ENCODE measurements around the gene VAT1L.

VAT1L gene

GRCh38 chr16:77943801-77944200 lies 155.4 kb downstream of the VAT1L start:
- Histone ChIP-seq H3K9ac (ENCODE audit: low read length) (no peak overlapping the region), H3K27me3 (replicated peaks; ENCODE audit: insufficient read depth, low read length) (no peaks in the 10 kb centered on the region), H3K9me2 (replicated peaks; ENCODE audit: insufficient read depth, low read length) (no peaks in the 10 kb centered on the region), H3K36me3 (replicated peaks; ENCODE audit: insufficient read depth, low read length) (no peaks in the 10 kb centered on the region), H3F3A (ENCODE audit: insufficient read depth, low read length) (no peaks in the 10 kb centered on the region), H3K79me2 (ENCODE audit: low read length) (no peaks in the 10 kb centered on the region), H3K9me3 (replicated peaks; ENCODE audit: insufficient read depth, low read length) (no peaks in the 10 kb centered on the region), H3K4me2 (ENCODE audit: low read depth, low read length) (no peak overlapping the region), H3K4me1 (ENCODE audit: low read length) (no peaks in the 10 kb centered on the region), H3K27ac (ENCODE audit: low read length) (no peak overlapping the region), H4K20me1 (ENCODE audit: insufficient read depth, low read length) (no peaks in the 10 kb centered on the region), H3K4me3 (ENCODE audit: low read length) (no peak overlapping the region), H2AFZ (ENCODE audit: low read length) (no peak overlapping the region)
- TF ChIP-seq EZH2phosphoT487 (IDR thresholded peaks at IDR 0.05; ENCODE audit: low read length) (no peak), EZH2 (optimal IDR thresholded peaks at IDR 0.05; ENCODE audit: low read depth, low read length) (no peak)
- TF ChIP-seq, protein P1, sequence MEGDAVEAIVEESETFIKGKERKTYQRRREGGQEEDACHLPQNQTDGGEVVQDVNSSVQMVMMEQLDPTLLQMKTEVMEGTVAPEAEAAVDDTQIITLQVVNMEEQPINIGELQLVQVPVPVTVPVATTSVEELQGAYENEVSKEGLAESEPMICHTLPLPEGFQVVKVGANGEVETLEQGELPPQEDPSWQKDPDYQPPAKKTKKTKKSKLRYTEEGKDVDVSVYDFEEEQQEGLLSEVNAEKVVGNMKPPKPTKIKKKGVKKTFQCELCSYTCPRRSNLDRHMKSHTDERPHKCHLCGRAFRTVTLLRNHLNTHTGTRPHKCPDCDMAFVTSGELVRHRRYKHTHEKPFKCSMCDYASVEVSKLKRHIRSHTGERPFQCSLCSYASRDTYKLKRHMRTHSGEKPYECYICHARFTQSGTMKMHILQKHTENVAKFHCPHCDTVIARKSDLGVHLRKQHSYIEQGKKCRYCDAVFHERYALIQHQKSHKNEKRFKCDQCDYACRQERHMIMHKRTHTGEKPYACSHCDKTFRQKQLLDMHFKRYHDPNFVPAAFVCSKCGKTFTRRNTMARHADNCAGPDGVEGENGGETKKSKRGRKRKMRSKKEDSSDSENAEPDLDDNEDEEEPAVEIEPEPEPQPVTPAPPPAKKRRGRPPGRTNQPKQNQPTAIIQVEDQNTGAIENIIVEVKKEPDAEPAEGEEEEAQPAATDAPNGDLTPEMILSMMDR (IDR thresholded peaks at IDR 0.05; ENCODE audit: low read length), result no peak
- DNase-seq, result no peak

GRCh38 chr16:77944631-77945030 lies 156.3 kb downstream of the VAT1L start:
- Histone ChIP-seq H3K79me2 (ENCODE audit: low read length) (no peaks in the 10 kb centered on the region), H3K9me2 (replicated peaks; ENCODE audit: insufficient read depth, low read length) (no peaks in the 10 kb centered on the region), H3K9ac (ENCODE audit: low read length) (no peak overlapping the region), H3F3A (ENCODE audit: insufficient read depth, low read length) (no peaks in the 10 kb centered on the region), H3K27ac (ENCODE audit: low read length) (no peak overlapping the region), H3K4me3 (ENCODE audit: low read length) (no peak overlapping the region), H3K4me1 (ENCODE audit: low read length) (no peaks in the 10 kb centered on the region), H2AFZ (ENCODE audit: low read length) (no peak overlapping the region), H3K27me3 (replicated peaks; ENCODE audit: insufficient read depth, low read length) (no peaks in the 10 kb centered on the region), H4K20me1 (ENCODE audit: insufficient read depth, low read length) (no peaks in the 10 kb centered on the region), H3K36me3 (replicated peaks; ENCODE audit: insufficient read depth, low read length) (no peaks in the 10 kb centered on the region), H3K4me2 (ENCODE audit: low read depth, low read length) (no peak overlapping the region), H3K9me3 (replicated peaks; ENCODE audit: insufficient read depth, low read length) (no peaks in the 10 kb centered on the region)
- DNase-seq, result no peak
- TF ChIP-seq, protein P1 (IDR thresholded peaks at IDR 0.05; ENCODE audit: low read length), result no peak
- TF ChIP-seq EZH2phosphoT487 (IDR thresholded peaks at IDR 0.05; ENCODE audit: low read length) (no peak), EZH2 (optimal IDR thresholded peaks at IDR 0.05; ENCODE audit: low read depth, low read length) (no peak)

GRCh38 chr16:77945126-77945525 lies 156.8 kb downstream of the VAT1L start:
- no peak for TF ChIP-seq EZH2phosphoT487 (IDR thresholded peaks at IDR 0.05; ENCODE audit: low read length)
- no peak for TF ChIP-seq EZH2 (optimal IDR thresholded peaks at IDR 0.05; ENCODE audit: low read depth, low read length)
- TF ChIP-seq, protein P1 (IDR thresholded peaks at IDR 0.05; ENCODE audit: low read length), result no peak
- Histone ChIP-seq H2AFZ (ENCODE audit: low read length) (no peak overlapping the region), H3K27me3 (replicated peaks; ENCODE audit: insufficient read depth, low read length) (no peaks in the 10 kb centered on the region), H3K27ac (ENCODE audit: low read length) (no peak overlapping the region), H4K20me1 (ENCODE audit: insufficient read depth, low read length) (no peaks in the 10 kb centered on the region), H3K4me1 (ENCODE audit: low read length) (no peaks in the 10 kb centered on the region), H3K9me2 (replicated peaks; ENCODE audit: insufficient read depth, low read length) (no peaks in the 10 kb centered on the region), H3K9me3 (replicated peaks; ENCODE audit: insufficient read depth, low read length) (no peaks in the 10 kb centered on the region), H3F3A (ENCODE audit: insufficient read depth, low read length) (no peaks in the 10 kb centered on the region), H3K36me3 (replicated peaks; ENCODE audit: insufficient read depth, low read length) (no peaks in the 10 kb centered on the region), H3K4me2 (ENCODE audit: low read depth, low read length) (no peak overlapping the region), H3K9ac (ENCODE audit: low read length) (no peak overlapping the region), H3K4me3 (ENCODE audit: low read length) (no peak overlapping the region), H3K79me2 (ENCODE audit: low read length) (no peaks in the 10 kb centered on the region)
- no peak for DNase-seq
